ENCODE measurements around the gene KIF27.
"Not testable (repeated sequence)": the region's sequence is repeated elsewhere in the genome, so short reads cannot be mapped to it uniquely, and the experiment has no call there.

The KIF27 gene

DNA sequence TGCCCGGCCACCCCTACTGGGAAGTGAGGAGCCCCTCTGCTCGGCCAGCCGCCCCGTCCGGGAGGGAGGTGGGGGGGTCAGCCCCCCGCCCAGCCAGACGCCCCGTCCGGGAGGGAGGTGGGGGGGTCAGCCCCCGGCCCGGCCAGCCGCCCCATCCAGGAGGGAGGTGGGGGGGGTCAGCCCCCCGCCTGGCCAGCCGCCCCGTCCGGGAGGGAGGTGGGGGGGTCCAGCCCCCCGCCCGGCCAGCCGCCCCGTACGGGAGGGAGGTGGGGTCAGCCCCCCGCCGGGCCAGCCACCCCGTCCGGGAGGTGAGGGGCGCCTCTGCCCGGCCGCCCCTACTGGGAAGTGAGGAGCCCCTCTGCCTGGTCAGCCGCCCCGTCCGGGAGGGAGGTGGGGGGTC, 116.8 kb downstream of the KIF27 start:
- DNase-seq: not testable (repeated sequence)

DNA sequence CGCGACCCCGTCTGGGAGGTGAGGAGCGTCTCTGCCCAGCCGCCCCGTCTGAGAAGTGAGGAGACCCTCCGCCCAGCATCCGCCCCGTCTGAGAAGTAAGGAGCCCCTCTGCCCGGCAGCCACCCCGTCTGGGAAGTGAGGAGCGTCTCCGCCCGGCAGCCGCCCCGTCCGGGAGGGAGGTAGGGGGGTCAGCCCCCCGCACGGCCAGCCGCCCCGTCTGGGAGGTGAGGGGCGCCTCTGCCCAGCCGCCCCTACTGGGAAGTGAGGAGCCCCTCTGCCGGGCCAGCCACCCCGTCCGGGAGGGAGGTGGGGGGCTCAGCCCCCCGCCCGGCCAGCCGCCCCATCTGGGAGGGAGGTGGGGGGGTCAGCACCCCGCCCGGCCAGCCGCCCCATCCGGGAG, 117.3 kb downstream of the KIF27 start:
- not testable (repeated sequence) for DNase-seq

DNA sequence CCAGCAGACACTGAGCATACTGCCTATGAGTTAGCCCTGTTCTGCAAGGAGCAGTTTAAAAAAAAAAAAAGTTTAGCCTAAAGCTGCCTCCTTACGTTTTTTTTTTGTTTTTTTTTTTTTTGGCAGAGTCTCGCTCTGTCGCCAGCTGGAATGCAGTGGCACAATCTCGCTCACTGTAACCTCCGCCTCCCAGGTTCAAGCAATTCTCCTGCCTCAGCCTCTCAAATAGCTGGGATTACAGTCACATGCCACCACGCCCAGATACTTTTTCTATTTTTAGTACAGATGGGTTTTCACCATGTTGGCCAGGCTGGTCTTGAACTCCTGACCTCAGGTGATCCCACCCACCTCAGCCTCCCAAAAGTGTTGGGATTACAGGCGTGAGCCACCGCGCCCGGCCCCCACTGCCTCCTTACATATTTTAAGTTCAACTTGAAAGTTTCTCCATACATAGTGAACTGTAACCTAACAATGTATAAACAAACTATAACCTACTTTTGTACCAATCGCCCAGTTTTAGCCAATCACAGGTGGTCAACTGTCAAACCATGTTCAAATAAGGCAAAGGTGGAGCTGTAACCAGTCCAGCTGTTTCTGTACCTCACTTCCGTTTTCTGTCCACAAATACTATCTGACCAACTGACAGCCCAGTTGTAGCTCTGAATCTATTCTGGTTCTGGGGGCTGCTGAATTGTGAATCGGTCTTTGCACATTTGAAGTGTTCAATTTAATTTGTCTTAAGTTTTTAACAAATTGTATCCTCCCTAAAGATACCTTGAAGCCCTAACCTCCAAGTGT, 120.8 kb downstream of the KIF27 start:
- no peak for DNase-seq

DNA sequence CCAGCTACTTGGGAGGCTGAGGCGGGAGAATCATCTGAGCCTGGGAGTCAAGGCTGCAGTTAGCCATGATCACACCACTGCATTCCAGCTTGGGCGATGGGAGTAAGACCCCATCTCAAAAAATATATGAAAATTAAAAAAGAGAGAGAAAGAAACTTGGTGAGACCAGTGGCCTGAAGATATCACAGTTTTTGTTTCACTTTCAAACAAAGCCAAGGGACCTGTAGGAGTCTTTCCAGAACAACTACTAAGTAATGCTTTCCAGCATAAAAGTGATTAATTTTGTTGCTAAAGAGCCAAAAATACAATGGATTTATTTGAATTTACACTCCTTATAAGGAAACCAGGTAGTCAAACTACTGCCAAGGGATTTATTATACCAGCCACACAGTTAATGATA, 127.2 kb downstream of the KIF27 start:
- no peak for DNase-seq

DNA sequence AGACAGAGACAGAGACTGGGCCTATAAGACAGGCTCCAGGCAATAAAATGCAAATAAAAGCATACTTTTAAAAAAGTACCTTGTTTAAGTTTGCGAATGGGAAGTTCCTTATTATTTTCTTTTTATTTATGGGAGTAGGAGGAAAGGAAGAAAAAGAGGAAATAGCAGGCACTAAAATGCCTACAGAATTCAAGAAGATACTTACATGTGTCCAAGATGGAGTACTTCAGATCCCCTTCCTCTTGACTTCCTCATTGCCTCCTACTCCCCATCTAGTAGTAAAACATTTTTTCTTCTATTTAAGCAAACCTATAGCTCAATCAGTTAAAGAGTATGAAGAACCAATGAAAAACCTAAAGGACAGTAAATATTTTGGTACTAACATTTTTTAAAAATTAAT, 128.5 kb downstream of the KIF27 start:
- no peak for DNase-seq

Data from NCI-H187 (cell line).